Kidney (tissue), 14 donors: ENCODE data around the gene SLC35G6. TPM values are rescaled to one million over a fixed set of nuclear protein-coding genes. Genes with fewer than 3 reads are reported as not detected.

Experiments used
- DNase-seq, 5 donors: peaks; one replicate each; pipeline ENCODE4 v3.0.0-alpha.2; 2013 to 2020
- FAIRE-seq: peaks from 2 replicates; lab custom pipeline; 2012; peaks lifted over from hg19 to GRCh38; lab: Jason Lieb, UNC
- H3K27ac ChIP-seq, 2 donors: one replicate each; pipeline ENCODE4 v1.7.0; 2013; ENCODE audit warnings: low read depth in 2 of 2, low read length in 2 of 2, inconsistent platforms in 1 of 2
- H3K27me3 ChIP-seq: one replicate; pipeline ENCODE4 v1.7.1; 2013; ENCODE audit warnings: low read length, inconsistent platforms; ENCODE audit not compliant: control insufficient read depth, insufficient read depth
- H3K36me3 ChIP-seq, 3 donors: one replicate each; pipeline versions ENCODE4 v1.7.0 to v1.7.1; 2013; ENCODE audit warnings: low read length in 3 of 3, control low read depth in 1 of 3, inconsistent platforms in 1 of 3; ENCODE audit not compliant: insufficient read depth in 3 of 3, control insufficient read depth in 2 of 3
- H3K4me1 ChIP-seq, 3 donors: one replicate each; pipeline versions ENCODE4 v1.7.0 to v1.7.1; 2013; ENCODE audit warnings: low read length in 3 of 3, inconsistent platforms in 1 of 3, low read depth in 1 of 3; ENCODE audit not compliant: control insufficient read depth in 2 of 3, insufficient read depth in 2 of 3
- H3K4me3 ChIP-seq, 3 donors: one replicate each; pipeline versions ENCODE4 v1.7.0 to v1.8.1; 2013; ENCODE audit warnings: low read length in 3 of 3, control low read depth in 1 of 3, inconsistent platforms in 1 of 3
- H3K9ac ChIP-seq, 3 donors: one replicate each; pipeline versions ENCODE4 v1.7.0 to v1.7.1; 2013; ENCODE audit warnings: low read length in 3 of 3, control low read depth in 1 of 3, inconsistent platforms in 1 of 3
- H3K9me3 ChIP-seq, 3 donors: one replicate each; pipeline versions ENCODE4 v1.7.0 to v1.7.1; 2013; ENCODE audit warnings: low read length in 3 of 3, control low read depth in 1 of 3, inconsistent platforms in 1 of 3; ENCODE audit not compliant: control insufficient read depth in 2 of 3, insufficient read depth in 1 of 3
- intact Hi-C: fragments of 100-400 bp; cut with DNase I; formaldehyde crosslinking; loops from one replicate; pipeline ENCODE4 v1.11.1; 2022
- polyA plus RNA-seq: library from polyadenylated mRNA; stranded (reverse); fragments of 350-450 nt; fragmentation: Illumina TruSeq; extraction: RNeasy Lipid Tissue Mini Kit (QIAGEN cat#74804); gene quantifications from one replicate; pipeline ENCODE4 v1.2.3, GENCODE V29; 2014; ENCODE audit warnings: low read depth, low replicate concordance; ENCODE audit not compliant: insufficient read depth
- total RNA-seq: library from RNA; stranded (reverse); fragmentation: NEBNext Ultra II Directional; extraction: Animal tissue kit (Norgen Biotek cat#: 25700); gene quantifications from one replicate; pipeline ENCODE4 v1.2.1, GENCODE V29; 2021
- TF ChIP-seq, protein P1 (sequence below): IDR thresholded peaks from 3 replicates; pipeline ENCODE4 v1.5.1; 2012; ENCODE audit warnings: mild to moderate bottlenecking, moderate library complexity, borderline replicate concordance; ENCODE audit not compliant: insufficient read depth; ENCODE audit errors: extremely low read depth
- donor health status: control.
- donor health status: control.
- donor health status: control.
- donor health status: control.
- donor health status: control.
- donor health status: DM: yes; HTN: yes; CAD: no.
- donor health status: Normal renal cell carcinoma (clear cell type).

The SLC35G6 gene
- total and polyA plus RNA-seq, 2 donors from 2014 or later, result not detected

GRCh38 chr17:7476951-7477350 lies 4.3 kb upstream of the SLC35G6 start:
- peak overlapping the region in 1 of 3 donors; percentile 35 for H3K9ac ChIP-seq
- no peak for FAIRE-seq
- peak overlapping the region in 1 of 3 donors; percentile 91 for H3K4me3 ChIP-seq
- H3K4me1 ChIP-seq, result peaks cover 2 to 39% (median 15%) of the 10 kb centered on the region in 3 donors
- H3K9me3 ChIP-seq, result no peaks in the 10 kb centered on the region
- no peaks in the 10 kb centered on the region for H3K36me3 ChIP-seq
- H3K27ac ChIP-seq, result peak overlapping the region; percentile 98 to 99
- intact Hi-C loops, result no loop called here
- no peaks in the 10 kb centered on the region for H3K27me3 ChIP-seq
- peak in 1 of 5 donors; percentile 56 for DNase-seq
- TF ChIP-seq, protein P1, sequence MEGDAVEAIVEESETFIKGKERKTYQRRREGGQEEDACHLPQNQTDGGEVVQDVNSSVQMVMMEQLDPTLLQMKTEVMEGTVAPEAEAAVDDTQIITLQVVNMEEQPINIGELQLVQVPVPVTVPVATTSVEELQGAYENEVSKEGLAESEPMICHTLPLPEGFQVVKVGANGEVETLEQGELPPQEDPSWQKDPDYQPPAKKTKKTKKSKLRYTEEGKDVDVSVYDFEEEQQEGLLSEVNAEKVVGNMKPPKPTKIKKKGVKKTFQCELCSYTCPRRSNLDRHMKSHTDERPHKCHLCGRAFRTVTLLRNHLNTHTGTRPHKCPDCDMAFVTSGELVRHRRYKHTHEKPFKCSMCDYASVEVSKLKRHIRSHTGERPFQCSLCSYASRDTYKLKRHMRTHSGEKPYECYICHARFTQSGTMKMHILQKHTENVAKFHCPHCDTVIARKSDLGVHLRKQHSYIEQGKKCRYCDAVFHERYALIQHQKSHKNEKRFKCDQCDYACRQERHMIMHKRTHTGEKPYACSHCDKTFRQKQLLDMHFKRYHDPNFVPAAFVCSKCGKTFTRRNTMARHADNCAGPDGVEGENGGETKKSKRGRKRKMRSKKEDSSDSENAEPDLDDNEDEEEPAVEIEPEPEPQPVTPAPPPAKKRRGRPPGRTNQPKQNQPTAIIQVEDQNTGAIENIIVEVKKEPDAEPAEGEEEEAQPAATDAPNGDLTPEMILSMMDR, result no peak

DNA sequence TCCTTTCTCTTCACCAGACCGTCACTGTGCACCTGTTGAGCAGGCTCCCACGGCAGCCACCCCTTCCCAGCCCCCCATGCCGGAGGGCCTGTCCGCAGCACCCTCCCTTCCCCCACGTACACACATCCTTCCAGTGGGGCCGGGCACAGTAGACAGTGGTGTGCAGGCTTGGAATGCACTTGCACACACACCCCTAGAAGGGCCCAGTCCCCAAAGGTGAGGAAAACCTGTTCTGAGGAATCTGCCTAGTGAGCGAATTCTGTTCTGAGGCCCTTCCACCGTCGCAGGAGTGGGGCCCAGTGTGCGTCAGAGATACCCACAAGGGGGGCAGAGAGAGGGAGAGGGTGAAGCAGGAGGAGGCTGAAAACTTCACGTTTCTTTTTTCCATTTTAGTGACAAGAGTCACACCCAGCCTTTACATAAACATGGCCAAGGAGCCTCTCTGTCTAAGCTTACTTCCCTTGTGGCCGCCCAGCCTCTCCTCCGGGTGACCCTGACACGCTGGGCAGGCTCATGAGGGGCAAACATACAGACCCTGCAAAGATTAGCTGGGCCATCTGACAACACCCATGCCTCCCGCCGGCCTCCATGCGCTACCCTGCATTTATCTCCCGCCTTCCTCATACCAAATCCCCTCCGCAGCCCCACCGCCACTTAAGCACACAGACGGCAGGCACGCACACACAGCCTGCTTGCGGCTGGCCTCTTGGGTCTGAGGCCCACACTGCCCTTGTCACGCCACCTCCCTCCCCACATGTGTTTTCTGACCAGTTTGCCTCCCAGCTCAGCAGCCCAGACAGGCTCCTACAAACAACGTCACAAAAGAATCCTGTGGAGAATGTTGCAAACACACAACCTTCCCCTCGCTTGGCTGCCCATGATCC lies 3.6 kb upstream of the SLC35G6 start:
- H3K9ac ChIP-seq, result peak overlapping the region in 2 of 3 donors; percentile 55 to 92
- peak overlapping the region; percentile 98 to 99 for H3K27ac ChIP-seq

DNA sequence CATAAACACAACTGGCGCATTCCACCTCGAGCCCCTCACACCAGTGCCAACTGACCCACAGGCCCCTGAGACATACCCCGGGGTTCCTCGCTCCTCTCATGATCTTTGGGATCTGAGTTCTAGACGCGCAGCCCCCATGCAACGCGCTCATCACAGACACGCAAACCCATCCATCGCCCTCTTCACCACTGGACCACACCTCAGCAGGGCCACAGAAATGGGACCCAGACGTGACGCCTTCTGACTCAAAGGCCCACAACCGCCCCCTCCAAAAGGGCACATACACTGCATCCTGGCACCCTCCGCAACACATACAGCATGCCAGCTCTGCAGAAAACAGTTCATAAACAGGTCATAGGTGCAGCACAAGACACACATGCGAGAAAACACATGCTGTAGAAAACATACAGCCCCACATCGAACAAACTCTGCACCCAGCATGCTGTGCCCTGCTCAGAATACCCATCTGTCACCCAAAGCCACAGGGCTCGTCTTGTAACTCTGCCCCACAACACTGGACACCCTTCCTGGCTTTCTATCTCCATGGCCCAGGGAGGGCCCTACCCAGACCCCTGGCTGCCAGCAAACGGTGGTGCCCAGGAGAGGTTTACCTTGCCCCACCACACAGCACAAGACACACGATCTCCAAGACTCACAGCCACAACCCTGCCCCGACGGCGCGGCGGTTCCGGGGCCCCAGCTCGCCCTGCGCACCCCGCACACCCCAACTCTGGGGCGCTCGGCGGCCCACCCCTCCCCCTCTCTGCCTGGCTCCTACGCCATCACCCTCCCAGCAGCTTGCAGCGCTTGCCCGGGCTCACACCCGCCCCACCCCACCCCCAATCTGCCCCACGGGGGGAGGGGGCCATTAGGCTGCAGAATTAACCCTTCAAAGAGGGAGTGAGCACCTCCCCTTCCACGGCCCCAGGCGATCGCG lies 2.7 kb upstream of the SLC35G6 start:
- peaks cover 2 to 44% (median 15%) of the 10 kb centered on the region in 3 donors for H3K4me1 ChIP-seq

More for the DNA sequence above, 3.6 kb upstream of the SLC35G6 start:
- H3K4me3 ChIP-seq, result peak overlapping the region; percentile 51 to 91 (median 77)
- DNase-seq, result peak; percentile 72 to 87 (median 80)
- H3K4me1 ChIP-seq, result peaks cover 2 to 39% (median 15%) of the 10 kb centered on the region in 3 donors
- intact Hi-C loops, result no loop called here
- no peaks in the 10 kb centered on the region for H3K36me3 ChIP-seq
- H3K27me3 ChIP-seq, result no peaks in the 10 kb centered on the region
- FAIRE-seq, result no peak
- TF ChIP-seq, protein P1, result no peak
- no peaks in the 10 kb centered on the region for H3K9me3 ChIP-seq

More for the DNA sequence above, 2.7 kb upstream of the SLC35G6 start:
- Histone ChIP-seq H3K36me3 (no peaks in the 10 kb centered on the region), H3K4me3 (peak overlapping the region; percentile 51 to 91 (median 77)), H3K9ac (peak overlapping the region; percentile 19 to 97 (median 92)), H3K9me3 (no peaks in the 10 kb centered on the region), H3K27me3 (no peaks in the 10 kb centered on the region), H3K27ac (peak overlapping the region; percentile 98 to 99)
- intact Hi-C loops, result no loop called here
- FAIRE-seq, result no peak
- DNase-seq, result peak; percentile 55 to 88 (median 71)
- TF ChIP-seq, protein P1, result no peak
